DLD1 (cell line): ENCODE results near the gene JAKMIP1.

Experiments used
- in situ Hi-C: cut with HindIII; loops from 2 replicates; pipeline ENCODE4 v1.10.0; 2017; ENCODE audit warnings: low sequenced_read_pairs

Gene JAKMIP1

DNA sequence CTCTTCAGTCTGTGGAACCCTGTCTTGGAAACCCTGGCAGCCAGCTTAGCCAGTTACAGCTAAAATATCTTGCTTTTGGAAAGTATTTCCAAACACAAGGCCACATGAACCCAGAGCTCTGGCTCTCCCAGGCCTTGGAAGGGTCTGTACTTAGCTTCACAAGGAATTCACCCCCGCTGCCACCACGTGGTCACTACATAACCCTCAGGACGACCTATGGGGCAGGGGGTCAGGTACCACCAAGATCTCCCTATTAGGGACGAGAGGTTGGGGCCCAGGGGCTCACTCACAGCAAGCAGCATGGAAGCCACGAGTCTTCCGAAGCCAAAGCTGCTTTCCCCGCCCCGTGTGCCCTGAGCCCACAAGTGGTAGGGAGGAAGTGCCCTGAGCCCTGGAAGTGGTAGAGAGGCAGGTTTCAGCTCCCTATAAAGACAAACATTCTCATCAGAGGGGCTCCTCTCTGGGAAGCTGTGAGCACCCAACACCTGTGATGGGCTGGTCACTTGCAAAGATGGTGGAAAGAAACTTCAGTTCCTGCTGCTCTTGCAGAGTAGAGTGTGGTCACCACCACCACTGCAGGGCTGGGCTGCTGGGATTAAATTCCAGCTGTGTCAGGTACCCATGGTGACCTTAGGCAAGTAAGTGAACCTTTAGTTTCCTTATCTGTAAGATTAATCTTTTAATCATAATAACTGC lies 4.7 kb upstream of the JAKMIP1 start:
- in situ Hi-C loops: no loop called here

DNA sequence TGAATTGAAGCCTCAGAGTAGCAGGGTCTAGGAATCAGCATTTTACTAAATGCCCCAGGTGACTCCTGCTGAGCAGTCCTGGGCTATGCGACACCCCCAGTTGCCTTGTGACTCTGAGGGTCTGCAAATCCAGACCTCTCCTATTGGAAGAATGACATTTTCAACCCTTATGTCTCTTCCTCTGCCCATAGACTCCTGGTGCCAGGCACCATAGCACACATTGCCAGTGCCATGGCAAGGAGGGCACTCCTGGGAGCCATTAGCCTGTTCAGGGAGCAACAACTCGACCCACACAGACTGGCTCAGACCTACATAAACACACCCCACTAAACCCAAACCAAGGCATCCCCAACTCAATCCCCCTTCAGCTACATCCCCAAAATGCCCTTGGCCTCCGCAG lies 3.7 kb upstream of the JAKMIP1 start:
- in situ Hi-C loops: no loop called here

DNA sequence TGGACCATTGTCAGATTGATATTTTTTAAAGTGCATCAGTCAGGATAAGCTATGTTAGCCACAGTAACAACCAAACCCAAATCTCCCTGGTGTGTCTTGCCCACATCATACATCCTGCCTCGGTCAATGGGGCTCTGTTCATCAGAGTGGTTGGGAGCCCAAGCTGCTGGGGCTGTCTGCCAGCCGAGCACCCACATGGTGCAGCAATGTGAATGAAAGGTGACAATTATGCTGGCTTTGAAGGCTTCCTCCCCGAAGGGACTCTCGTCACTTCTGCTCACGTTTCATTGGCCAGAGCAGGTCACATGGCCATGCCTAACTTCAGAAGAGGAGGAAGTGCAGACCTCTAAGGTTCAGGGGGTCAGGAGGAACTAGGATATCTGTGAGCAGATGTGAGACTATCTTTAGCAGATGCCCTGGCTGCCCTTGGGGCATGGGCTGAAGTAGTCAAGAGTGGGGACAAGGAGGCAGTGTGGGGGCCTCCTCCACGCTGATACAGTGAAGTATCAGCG lies 1.3 kb upstream of the JAKMIP1 start:
- in situ Hi-C loops: no loop called here

DNA sequence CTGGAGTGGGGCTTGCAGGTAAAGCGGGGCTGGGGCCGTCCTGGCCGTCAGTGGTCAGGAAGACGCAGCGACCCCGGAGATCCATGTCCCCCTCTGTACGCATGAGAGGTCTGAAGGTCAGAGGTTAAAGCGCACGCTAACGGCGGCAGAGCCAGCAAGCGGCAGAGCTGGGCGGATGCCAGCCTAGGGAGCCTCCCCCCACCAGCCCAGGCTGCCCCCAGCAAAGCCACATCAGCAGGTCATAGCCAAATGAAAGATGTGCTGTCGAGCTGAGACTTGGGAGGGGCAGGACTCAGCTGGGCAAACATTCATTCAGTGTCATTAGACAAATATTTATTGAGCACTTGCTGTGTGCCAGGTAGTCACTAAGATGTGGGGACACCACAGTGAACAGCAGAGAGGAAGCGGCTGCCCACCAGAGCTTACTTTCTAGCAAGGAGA lies 593 bp upstream of the JAKMIP1 start:
- in situ Hi-C loops: no loop called here

DNA sequence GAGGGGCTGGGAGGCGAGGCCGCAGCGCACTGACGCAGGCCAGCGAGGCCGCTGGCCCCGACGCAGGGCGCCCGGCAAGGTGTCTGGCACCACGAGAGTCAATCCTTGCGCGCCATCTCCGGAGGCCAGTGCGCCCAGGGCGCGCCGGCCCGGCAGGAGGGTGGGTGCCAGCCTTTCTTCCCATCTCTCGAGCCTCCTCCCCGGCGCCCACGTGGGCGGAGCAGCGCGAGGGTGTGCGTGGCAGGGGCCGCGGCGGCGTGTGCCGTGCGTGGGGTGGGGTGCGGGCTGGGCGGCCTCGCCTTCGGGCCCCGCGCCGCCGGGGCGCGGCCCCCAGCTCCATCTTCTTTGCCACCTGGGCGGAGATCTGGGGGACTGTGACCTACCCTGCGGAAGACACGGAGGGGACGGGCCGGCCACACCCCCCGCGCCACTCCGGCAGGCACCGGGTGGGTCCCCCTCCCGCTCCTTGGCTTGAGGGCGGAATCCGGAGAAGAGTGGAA lies 877 bp downstream of the JAKMIP1 start:
- in situ Hi-C loops: no loop called here

DNA sequence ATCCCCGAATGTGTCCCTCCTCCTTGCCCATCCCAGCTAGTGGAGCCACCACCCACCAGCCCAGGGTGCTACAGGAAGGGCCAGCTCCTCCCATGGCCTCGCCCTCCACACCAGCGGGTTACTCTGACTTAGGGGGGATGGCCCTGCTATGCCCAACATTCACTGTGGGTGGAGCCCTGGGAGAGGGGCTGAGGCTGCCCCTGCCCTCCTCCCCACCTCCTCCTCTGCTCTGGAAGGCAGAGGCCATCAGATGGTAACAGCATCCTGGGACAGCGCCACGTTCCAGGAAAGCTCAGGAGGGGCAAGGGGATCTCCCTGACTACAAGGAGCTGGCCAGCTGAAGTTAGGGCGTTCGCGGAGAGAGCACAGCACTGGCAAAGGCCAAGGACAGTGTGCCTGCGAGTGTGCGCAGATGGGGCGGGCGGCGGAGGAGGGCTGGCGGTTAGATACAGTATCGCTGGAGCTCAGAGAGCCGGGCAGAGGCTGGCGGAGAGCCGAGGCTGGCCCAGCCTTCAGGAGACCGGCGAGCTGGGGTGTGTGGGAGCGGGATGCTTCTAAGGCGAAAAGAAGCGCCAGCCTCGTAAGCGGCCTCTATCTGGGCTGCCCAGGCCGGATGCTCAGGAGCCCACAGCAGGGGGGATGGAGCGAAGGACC lies 1.5 kb downstream of the JAKMIP1 start:
- in situ Hi-C loops: no loop called here

DNA sequence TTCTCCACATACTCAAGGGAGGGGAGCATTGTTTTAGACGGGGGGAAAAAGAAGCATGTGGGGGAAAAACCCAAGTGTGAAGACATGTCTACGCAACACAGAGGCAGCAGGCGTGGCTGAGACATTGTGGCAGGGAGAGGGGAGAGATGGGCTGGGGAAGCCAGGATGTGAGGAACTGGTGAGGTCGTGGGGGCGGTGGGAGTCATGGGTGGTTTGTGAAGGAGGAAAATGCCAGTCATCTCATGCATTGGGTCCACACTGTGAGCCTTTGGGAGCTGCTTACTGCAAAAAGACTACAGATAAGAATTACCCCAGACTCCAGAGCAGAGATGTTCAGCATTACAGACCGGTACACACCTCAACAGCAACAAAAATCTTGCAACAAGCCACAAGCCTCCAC lies 2.1 kb downstream of the JAKMIP1 start:
- in situ Hi-C loops: no loop called here

DNA sequence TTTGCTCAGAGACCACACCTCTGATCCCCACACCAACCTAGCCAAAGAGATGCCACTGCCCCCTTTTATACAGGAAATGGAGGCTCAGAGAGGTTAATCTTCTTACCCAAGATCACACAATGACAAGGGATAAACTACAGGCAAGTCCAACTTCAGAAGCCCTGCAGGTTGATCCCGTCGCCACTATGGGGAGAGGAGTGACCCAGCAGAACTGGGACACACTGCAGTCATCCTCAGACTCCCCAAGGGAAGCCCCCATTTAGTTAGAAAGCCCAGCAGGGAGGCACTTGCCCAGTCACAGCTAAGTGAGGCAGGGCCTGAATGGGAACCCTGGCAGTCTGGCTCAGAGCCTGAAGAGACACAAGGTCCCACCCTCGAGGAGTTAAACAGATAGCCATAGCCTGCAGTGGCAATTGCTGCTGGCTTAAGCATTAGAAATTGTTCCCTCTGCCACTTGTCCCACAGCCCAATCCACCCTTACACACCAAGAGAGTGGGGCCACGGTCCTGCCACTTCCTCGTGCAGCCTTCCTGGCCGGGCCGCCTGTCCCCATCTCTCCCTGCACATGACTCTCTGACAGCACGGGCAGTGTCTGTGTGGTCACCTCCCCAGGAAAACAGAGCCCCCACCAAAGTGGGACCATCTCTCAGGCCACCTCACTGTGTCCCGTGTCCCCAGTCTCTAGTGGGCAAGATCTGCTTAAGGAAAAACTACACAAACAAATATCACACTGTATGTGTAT lies 2.7 kb downstream of the JAKMIP1 start:
- in situ Hi-C loops: no loop called here

DNA sequence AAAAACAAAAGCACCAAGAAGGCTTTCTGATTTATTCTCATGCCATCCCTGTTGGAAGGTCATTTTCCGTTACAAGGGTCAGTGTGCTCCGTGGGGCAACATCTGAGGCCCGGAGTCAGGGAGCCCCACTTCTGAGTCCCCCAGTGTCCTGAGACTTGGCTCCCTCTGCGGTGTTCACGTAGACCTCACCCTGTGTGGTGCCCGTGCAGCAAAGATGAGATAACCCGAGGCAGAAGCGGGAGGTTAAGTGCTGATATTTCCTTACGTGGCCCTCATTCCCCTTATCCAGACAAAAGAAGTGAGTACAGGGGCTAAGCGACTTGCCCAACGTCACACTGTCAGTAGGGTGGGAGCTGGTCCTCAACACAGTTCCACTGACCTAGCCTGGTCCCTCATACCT lies 3.5 kb downstream of the JAKMIP1 start:
- in situ Hi-C loops: no loop called here

DNA sequence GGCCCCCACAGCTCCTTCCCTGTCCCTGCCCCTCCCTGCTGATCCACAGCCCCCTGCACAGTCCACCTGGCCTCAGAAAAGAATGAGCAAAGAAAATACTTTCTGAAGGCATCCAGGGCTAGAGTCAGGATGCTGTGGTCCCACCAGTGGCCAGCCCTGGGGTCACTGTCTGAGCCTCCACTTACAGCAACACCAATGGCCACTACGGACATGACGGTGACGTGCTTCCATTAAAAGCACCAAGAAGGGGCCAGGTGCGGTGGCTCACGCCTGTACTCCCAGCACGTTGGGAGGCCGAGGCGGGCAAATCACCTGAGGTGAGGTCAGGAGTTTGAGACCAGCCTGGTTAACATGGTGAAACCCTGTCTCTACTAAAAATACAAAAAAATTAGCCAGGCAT lies 4.0 kb downstream of the JAKMIP1 start:
- in situ Hi-C loops: no loop called here

DNA sequence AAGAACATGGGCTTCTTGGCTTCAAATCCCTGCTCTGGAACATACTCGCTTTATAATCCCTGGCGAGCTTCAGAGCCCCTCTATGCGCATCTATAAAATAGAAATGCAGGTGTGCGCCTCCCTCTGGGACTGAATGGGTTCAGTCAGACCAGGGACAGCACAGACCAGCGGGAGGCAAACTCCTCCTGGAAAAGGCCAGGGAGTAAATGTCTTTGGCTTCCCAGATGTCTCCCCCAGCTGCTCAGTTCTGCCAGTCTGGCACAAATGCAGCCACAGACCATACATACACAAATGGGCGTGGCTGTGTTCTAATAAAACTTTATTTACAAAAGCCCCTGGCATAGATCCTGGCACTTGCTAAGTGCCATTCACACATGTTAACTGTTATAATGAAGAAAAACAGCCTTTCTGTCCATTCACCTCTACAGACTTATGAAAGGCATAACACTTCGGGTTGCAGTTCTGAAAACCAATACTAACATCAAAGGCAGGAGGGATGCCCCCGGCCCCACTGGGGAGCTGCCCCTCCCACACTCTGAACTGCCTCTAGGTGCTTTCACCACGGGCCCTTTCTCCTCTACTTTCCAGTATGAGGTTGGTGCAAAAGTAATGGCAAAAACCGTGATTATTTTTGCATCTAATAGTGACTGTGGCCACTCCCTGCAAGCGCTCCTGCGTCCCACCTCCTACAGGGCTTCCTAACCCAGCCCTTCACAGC lies 4.6 kb downstream of the JAKMIP1 start:
- in situ Hi-C loops: no loop called here

DNA sequence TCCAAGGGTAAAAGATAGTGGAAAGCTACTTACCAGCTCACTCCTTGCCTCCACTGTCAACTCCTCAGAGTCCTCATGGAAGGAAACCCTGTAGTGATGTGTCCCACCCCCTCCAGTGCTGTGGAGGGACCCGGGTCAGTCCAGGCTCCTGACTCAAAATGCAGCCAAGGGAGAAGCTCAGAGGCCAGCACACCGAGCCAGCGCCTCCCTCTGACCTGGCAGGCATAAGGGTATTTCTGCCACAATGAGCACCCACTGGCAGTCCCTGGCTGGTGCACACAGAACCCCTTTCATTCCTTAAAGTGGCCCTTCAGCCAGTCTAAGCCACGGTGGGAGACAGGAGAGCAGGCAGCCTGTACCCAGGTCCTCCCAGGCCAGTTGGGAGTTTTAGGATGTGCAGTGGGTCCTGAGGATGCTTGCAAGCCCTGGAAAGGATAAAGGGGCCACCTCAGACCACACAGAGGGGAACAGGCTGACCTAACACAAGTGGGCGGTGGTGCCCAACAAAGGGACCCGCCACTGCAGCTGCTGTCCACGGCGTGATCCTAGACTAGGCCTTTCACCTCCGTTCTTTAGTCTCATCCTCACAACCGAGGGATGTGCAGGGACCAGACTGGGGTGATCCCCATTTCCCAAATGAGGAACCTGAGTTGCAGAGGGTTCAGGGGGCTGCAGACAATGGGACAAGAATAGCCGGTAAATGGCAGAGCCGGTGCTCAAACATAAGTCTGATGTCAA lies 5.7 kb downstream of the JAKMIP1 start:
- in situ Hi-C loops: no loop called here

DNA sequence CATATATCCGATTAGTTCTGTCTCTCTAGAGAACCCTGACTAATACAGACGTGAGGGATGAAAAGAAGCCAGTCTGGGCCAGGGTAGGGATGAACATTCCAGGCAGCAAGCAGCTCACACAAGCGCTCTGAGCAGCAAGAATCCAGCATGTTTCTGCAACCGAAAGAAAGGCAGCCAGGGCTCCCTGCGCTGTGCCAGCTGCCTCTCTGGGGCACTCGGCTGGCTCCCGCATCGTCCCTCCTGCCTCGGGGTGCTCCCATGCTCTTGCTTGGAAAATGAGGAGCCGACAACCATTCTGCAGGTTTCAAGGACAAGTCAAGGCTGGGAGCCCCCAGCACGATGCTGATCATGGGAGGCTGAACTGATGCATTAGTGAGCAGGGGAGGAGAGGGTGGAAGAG lies 7.0 kb downstream of the JAKMIP1 start:
- in situ Hi-C loops: no loop called here

DNA sequence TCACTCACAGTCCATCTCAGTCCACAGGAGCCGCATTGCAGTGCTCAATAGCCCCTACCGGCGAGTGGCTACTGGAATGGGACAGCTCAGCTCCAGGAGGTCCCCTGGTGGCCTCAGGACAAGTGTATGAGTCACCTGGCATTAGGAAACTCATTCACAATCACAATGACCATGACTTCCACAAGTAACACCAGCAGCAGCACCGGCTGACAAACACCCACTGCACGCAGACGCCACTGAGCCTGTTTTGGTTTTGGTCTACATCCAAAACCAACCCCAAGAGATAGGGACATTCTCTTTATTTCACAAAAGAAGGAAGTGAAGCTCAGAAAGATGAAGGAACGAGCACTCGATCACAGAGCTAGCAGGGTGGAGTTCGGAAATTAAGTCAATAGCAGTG lies 8.1 kb downstream of the JAKMIP1 start:
- in situ Hi-C loops: no loop called here

DNA sequence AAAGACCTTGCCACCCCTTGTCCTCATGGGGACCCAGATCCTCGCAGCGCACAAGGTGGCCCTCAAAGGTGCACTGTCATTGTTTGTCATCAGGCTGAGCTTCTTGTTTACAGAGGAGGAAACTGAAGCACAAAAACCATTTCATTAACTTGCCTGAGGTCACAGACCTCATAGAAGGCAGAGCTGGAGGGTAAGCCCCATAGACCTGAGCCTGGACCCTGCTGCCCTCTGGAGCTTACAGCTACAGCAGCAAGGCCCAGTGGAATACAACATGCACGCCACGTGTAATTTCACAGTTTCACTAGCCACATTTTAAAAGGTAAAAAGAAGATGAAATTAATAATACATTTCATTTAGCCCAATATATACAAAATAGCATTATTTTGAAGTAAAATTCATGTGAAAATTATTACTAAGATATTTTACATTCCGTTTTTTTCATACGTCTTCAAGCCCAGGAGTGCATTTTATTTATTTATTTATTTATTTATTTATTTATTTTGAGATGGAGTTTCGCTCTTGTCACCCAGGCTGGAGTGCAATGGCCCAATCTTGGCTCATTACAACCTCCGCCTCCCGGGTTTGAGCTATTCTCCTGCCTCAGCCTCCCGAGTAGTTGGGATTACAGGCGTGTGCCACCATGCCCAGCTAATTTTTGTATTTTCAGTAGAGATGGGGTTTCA lies 8.8 kb downstream of the JAKMIP1 start:
- in situ Hi-C loops: no loop called here

DNA sequence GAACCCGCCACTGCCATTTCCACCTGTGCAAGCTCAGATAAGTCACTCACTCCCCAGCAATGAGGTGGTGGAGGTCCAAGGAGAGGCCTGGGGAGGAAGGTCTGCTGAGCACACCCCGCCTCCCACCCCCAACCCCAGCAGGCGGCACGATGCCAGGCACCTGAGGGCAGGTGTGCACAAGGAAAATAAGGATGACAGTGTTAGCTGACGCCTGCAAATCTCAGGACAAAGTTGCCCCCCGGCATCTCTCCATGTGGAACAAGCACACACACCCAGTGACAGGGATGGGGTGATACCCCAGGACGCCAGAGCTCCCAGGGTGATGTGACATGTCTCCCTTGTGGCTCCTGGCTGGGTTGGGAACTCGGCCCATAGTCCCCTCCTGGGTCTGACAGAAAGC lies 9.9 kb downstream of the JAKMIP1 start:
- in situ Hi-C loops: no loop called here

DNA sequence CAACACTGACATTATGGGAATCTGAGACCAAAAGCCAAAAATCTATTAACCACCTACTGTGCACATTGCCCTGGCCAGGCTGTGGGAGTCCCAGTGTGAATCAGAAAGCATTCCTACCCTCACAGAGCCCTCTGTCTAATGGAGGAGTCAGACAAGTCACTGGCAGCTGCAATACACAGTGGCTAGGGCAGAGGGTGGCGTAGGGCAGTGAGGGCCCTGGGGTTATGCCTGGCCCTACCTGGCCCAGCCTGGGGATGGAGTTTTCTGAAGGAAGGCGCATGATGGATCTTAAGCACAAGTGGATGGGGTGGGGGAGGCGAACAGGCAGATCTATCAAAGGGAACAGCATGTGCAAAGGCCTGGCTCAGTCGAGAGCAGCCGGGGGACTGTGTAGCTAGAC lies 10.8 kb downstream of the JAKMIP1 start:
- in situ Hi-C loops: no loop called here

DNA sequence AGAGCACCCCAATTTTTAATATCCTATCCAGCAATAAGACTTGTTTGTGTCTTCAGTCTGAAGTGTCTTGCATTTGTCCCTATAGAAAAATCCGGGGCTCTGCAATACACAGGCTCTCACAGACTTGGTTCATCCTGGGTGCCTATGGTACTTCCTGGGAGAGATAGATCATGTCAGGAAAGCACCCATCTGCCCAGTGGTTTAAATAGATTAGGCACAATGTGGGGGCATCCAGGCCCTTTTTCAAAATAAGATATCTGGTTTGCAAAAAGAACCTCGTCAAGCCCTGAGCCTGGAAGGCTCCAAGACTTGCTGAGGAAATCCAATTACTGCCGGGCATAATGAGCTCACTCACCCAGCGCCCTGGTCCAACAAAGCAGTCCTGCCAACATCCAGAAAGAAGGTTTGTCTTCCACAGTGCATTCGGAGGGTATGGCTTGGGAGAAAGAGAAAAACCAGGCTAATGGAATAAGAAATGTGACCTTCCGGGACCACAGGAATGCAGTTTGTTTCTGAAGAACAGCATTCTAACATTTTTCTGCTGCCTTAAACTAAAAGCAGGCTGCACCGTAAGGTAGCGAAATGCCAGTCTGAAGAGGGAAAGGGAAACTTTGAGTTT lies 11.6 kb downstream of the JAKMIP1 start:
- in situ Hi-C loops: no loop called here

DNA sequence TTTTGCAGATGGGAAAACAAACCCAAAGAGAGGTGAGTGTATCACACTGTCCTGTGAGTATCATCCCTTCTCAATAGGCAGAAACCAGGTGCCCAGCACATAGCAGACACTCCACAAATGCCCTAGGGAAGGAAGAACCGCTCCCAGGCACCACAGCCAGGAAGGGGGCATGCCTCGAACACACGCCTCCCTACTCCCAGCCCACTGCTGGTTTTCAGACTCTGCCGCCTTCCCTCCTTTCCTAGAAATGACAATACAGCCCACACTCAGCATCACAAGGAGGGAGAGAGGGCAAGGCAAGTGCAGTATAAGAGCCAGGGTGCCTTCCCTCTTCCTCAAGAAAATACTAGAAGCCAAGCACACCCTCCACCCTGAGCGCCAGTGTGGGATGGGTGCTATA lies 16.2 kb downstream of the JAKMIP1 start:
- in situ Hi-C loops: no loop called here
